ENCODE data around the gene GSG1.

- no peak for TF ChIP-seq POLR2A (IDR thresholded peaks at IDR 0.05)
- TF ChIP-seq CTCF (IDR thresholded peaks at IDR 0.05) = no peak
These were observed 18.4 kb downstream of the GSG1 start for GRCh38 chr12:13084898-13085640.
